HG03571 (cell line): ENCODE measurements around the gene HOXC12.

Source experiments
- ATAC-seq: cut with Tn5 transposase; IDR thresholded peaks from one replicate; pipeline ENCODE4 v1.9.1; 2021; ENCODE audit not compliant: unreplicated experiment

The HOXC12 gene

DNA sequence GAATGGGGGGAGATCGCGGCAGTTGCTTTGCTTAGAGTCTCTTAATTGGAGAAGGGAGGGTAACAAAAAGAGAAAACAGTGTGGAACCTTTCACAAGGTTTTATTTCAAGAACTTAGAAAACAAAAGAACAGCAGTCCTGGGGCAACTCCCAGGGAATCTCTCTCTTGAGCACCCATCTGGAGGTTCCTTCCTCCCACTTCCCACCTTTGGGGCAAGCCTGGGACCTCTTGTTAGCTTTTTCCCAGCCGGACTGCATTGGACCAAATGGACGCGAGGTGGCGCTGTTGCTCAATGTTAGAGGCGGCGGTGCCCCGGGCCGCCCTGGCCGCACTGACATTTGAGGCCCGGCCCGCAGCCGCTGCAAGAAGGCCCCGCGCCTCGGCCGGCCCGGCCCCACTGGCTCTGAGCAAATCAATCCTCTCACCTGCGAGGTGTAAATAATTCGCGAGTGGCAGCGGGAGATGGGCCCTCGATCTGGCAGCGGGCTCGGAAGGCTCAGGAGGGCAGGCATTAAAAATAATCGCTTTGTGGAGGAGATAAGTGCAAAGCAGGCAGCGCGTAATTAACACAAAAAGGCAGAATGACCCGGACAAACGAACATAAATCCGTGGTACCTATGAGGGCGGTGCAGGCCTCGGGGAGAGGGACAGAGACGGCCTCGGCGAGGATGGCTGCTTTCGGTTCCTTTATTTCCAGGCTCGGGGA, 51.3 kb downstream of the HOXC12 start:
- no peak for ATAC-seq

DNA sequence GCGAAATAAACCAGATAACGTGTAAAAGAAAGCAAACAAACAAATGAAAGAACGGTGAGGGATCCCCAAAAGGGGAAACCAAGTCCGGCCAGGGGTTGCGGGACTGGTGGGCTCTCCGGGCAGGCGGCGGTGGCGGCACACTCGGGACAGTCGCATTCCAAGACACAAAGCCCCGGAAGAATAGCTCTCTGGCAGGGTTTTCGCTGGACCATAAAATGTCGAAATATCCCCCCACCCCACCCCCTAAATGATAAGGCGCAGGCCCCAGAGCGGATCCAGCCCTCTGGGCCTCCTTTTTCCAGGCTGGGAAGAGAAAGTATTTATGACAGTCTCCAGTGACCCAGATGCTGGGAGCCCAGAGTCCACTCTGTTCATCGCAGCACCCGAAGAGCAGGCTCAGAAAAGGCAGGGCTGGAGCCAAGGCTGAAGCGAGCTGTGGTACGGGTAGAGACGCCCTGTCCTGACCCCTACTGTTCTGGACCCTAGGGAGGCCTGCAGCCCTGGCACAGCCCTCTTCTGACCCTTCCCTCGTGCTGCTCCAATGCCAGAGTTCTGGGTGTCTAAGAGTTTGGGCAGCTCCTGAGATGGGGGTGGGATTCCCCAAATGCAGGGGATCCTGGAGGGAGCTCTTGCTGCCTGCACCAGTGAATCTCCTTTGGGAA, 52.0 kb downstream of the HOXC12 start:
- no peak for ATAC-seq

DNA sequence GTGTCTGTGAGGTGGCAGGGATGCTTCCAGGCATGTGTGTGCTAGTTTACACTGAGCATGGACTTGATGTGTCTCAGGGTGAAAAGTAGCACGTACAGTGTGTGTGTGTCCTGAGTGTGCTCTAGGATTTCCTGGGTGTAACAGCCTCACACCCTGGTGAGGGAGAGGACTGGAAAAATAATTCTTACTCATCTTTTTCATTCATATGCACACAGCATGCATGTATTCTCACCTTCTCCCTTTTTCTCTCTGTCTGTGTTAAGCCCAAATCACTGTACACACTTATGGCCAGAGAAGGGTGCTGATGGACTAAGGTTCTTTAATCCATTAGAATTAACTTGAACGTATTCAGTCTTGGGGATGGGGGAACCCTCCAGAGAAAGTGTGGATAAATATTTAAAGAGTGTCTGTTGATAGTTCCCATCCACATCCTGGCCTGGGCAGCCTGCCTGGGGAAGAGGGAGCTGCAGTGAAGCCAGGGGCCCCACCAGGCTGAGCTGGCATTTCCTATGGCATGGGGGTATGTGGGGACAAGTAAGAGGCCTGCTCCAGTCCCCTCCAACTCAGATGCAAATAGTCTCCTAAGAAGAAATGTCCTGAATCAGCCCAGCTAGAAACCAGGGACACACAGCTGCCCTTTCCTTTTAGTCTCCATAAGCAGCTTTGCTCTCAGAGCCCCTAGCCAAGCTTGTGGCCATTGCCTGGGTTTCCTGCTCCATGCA, 53.0 kb downstream of the HOXC12 start:
- ATAC-seq, result no peak

DNA sequence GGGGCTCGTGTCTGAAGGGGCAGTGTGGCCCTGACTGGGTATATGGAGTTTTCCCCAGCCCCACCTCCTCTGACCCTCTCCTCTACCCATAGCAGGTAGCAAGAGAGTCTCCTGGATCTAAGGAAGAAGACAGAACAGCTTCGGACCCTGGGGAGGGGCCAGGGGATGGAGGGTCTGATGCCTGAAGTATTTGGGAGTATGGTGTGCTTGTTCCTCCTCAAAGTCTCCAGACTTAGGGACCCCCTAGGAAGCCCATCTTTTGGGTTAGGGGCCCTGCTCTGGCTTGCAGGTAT, 53.5 kb downstream of the HOXC12 start:
- ATAC-seq, result no peak
